HUES64 (cell line): ENCODE measurements around the gene GTSE1.

ENCODE experiments used
- H3K27ac ChIP-seq: 2 replicates; pipeline ENCODE4 v1.7.0; 2013; ENCODE audit warnings: low read depth, low read length, inconsistent platforms
- H3K27me3 ChIP-seq: 2 replicates; pipeline ENCODE4 v1.6.1; 2013; ENCODE audit warnings: mild to moderate bottlenecking, low read length; ENCODE audit not compliant: insufficient read depth
- H3K36me3 ChIP-seq: 2 replicates; pipeline ENCODE4 v1.6.1; 2013; ENCODE audit warnings: mild to moderate bottlenecking, low read length; ENCODE audit not compliant: insufficient read depth
- H3K4me1 ChIP-seq: 2 replicates; pipeline ENCODE4 v1.6.1; 2013; ENCODE audit warnings: mild to moderate bottlenecking, low read length, moderate library complexity; ENCODE audit not compliant: insufficient read depth
- H3K4me3 ChIP-seq: 2 replicates; pipeline ENCODE4 v1.5.1; 2013; ENCODE audit warnings: mild to moderate bottlenecking, low read length, moderate library complexity
- H3K9ac ChIP-seq: 2 replicates; pipeline ENCODE4 v1.6.1; 2013; ENCODE audit warnings: mild to moderate bottlenecking, low read depth, low read length
- H3K9me3 ChIP-seq: 2 replicates; pipeline ENCODE4 v1.6.1; 2013; ENCODE audit warnings: low read depth, low read length; ENCODE audit not compliant: insufficient read depth
- WGBS: fragments of 150-250, 120-280 bp; methylation state at CpG from one replicate; pipeline ENCODE4 v1.1.7; 2013; ENCODE audit warnings: missing lambda C conversion rate; 5-methylcytosine and 5-hydroxymethylcytosine counted together

GTSE1 gene

DNA sequence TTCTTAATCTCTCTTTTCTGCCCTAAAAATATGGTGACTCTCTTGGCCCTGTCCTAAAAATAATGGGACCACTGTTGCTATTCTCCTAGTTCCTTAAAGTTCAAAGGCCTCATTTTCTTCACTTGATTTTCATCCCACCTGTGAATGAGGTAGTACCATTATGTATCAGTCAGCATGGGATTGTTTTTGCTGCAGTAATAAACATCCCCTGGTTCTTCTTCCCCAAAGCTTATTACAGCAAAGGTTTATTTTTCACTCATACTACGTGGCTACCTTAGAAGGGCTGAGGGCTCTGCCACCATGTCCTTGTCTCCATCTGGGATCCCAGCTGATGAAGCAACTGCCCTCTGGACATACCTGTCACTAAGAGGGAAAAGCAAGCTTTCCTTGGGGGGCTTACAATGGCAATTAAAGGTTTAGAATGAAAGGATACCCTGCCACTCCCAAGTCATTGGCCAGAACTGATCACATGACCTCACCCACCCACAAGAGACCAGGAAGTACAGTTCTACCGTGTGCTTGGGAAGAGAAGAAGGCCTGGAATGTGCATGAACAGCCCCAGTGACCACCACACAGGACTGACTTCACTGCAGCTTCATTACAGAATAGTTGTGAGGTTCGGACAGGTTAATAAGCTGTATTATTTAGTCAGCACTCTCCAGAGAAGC is 21.1 kb upstream of the GTSE1 start:
- Histone ChIP-seq H3K9me3 (no peaks in the 10 kb centered on the region), H3K4me3 (no peak overlapping the region), H3K27ac (no peak overlapping the region), H3K27me3 (no peaks in the 10 kb centered on the region), H3K4me1 (no peaks in the 10 kb centered on the region), H3K9ac (no peak overlapping the region), H3K36me3 (peaks cover 59% of the 10 kb centered on the region)
- 89% methylated on average over 3 of the region's 3 CpGs for WGBS

- Histone ChIP-seq H3K9me3 (no peaks in the 10 kb centered on the region), H3K9ac (no peak overlapping the region), H3K4me1 (no peaks in the 10 kb centered on the region), H3K36me3 (peaks cover 61% of the 10 kb centered on the region), H3K27me3 (no peaks in the 10 kb centered on the region), H3K27ac (no peak overlapping the region), H3K4me3 (no peak overlapping the region)
- 94% methylated on average over 5 of the region's 7 CpGs for WGBS
These were observed 20.1 kb upstream of the GTSE1 start for GRCh38 chr22:46276563-46276962.

GRCh38 chr22:46278656-46279645 is 17.7 kb upstream of the GTSE1 start:
- Histone ChIP-seq H3K36me3 (peaks cover 58% of the 10 kb centered on the region), H3K4me1 (no peaks in the 10 kb centered on the region)
- WGBS = 94% methylated on average over 22 of the region's 22 CpGs

GRCh38 chr22:46280063-46280817 is 16.4 kb upstream of the GTSE1 start:
- H3K36me3 ChIP-seq = peaks cover 63% of the 10 kb centered on the region
- WGBS = 95% methylated on average over 12 of the region's 12 CpGs
- no peaks in the 10 kb centered on the region for H3K9me3 ChIP-seq
- H3K27me3 ChIP-seq = no peaks in the 10 kb centered on the region
- H3K9ac ChIP-seq = no peak overlapping the region
- no peak overlapping the region for H3K4me3 ChIP-seq
- H3K27ac ChIP-seq = no peak overlapping the region
- H3K4me1 ChIP-seq = no peaks in the 10 kb centered on the region

More at GRCh38 chr22:46278656-46279645, 17.7 kb upstream of the GTSE1 start:
- no peak overlapping the region for H3K27ac ChIP-seq
- H3K9me3 ChIP-seq = no peaks in the 10 kb centered on the region
- H3K9ac ChIP-seq = no peak overlapping the region
- H3K27me3 ChIP-seq = no peaks in the 10 kb centered on the region
- H3K4me3 ChIP-seq = no peak overlapping the region

DNA sequence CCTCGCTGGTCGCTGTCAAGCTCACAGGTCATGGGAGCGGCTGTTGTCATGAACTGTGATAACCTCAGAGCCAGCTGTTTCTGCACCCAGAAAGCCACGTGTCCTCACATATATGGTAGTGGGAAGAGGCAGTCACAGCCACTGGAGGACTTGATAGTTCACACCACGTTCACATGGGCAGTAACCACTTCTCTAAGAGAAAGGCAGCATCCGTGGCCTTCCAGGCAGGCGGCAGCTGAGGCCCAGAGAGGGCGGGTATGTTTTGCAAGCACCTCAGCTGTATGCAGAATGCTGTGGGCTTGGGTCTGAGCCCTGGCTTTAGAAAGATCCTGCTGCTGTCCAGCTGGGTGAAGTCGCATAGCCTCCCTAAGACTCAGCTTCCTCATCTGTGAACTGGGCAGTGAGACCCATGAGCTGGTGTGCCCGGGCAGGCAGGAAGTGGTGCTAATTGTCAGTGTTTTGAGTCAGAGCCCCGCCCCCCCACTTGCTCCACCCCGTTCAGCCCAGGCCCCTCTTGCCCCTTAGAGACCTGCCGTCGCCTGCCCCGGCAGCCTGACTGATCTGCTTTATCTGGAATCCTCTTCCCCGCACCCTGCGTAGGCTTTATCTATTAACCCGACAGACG is 15.6 kb upstream of the GTSE1 start:
- Histone ChIP-seq H3K9me3 (no peaks in the 10 kb centered on the region), H3K36me3 (peaks cover 55% of the 10 kb centered on the region), H3K27me3 (no peaks in the 10 kb centered on the region), H3K27ac (no peak overlapping the region), H3K4me1 (no peaks in the 10 kb centered on the region), H3K4me3 (no peak overlapping the region), H3K9ac (no peak overlapping the region)
- 83% methylated on average over 19 of the region's 19 CpGs for WGBS

DNA sequence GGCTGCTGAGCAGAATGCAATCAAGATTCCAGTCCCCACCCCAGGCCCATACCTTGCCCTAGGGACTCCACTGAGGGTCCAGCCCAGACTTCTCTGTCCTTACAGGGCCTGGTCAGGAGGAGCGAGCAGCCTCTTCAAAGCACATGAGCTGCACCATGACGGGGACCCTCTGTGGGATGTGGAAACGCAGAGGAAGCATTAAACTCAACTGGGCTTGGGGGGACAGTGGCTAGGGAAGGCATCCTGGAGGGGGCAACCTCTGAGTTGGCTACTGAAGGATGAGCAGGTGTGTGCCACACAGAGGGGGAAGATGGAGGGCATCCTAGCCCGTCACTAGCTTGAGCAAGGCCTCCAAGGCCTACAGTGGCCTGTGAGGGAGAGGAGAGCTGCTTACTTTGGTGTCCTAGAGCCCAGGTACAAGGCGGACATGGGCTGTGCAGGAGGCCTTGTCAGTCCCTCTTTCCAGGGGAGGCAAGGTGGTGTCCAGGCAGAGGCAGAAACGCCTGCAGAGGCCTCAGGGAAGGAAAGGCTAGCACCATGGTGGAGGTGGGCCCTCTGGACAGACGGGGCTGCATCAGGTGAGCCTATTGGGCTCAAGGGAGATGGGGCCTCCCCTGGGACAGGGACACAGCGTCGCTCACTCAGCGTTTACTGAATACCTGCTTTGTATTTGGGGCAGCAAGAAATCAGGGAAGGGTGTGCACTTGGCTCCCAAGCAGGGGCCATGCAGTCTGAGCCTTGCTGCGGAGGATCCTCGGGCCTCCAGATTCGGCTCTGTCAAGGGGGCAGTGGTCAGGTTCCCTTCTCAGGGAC is 14.6 kb upstream of the GTSE1 start:
- H3K27ac ChIP-seq = no peak overlapping the region
- H3K9me3 ChIP-seq = no peaks in the 10 kb centered on the region
- no peak overlapping the region for H3K4me3 ChIP-seq
- 93% methylated on average over 13 of the region's 13 CpGs for WGBS
- H3K9ac ChIP-seq = no peak overlapping the region
- H3K4me1 ChIP-seq = no peaks in the 10 kb centered on the region
- no peaks in the 10 kb centered on the region for H3K27me3 ChIP-seq
- H3K36me3 ChIP-seq = peaks cover 52% of the 10 kb centered on the region

DNA sequence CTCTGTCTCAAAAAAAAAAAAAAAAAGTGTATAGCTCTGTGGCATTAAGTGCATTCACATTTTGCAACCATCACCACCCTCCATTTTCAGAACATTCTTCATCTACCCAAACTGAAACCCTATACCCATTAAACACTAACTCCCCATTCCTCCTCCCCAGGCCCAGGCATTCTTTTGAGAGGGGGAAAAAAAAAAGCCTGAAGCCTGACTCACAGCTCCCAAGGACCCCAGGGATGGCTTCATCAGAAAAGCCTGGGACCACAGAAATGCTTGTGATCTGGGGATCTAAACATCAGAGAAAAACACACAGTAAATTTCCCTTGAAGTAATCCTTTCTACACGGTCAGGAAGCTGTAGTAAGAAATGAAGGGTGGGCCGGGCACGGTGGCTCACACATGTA is 10.7 kb upstream of the GTSE1 start:
- Histone ChIP-seq H3K27me3 (no peaks in the 10 kb centered on the region), H3K27ac (no peak overlapping the region), H3K9me3 (no peaks in the 10 kb centered on the region), H3K36me3 (peaks cover 33% of the 10 kb centered on the region), H3K4me1 (no peaks in the 10 kb centered on the region), H3K9ac (no peak overlapping the region), H3K4me3 (no peak overlapping the region)
- WGBS = 96% methylated on average over 3 of the region's 3 CpGs

GRCh38 chr22:46286941-46287872 is 9.5 kb upstream of the GTSE1 start:
- Histone ChIP-seq H3K4me3 (no peak overlapping the region), H3K27ac (no peak overlapping the region), H3K4me1 (no peaks in the 10 kb centered on the region), H3K9me3 (no peaks in the 10 kb centered on the region), H3K36me3 (peaks cover 29% of the 10 kb centered on the region), H3K9ac (no peak overlapping the region; the same call in 1 of the 2 replicates), H3K27me3 (no peaks in the 10 kb centered on the region)
- 90% methylated on average over 15 of the region's 15 CpGs for WGBS

DNA sequence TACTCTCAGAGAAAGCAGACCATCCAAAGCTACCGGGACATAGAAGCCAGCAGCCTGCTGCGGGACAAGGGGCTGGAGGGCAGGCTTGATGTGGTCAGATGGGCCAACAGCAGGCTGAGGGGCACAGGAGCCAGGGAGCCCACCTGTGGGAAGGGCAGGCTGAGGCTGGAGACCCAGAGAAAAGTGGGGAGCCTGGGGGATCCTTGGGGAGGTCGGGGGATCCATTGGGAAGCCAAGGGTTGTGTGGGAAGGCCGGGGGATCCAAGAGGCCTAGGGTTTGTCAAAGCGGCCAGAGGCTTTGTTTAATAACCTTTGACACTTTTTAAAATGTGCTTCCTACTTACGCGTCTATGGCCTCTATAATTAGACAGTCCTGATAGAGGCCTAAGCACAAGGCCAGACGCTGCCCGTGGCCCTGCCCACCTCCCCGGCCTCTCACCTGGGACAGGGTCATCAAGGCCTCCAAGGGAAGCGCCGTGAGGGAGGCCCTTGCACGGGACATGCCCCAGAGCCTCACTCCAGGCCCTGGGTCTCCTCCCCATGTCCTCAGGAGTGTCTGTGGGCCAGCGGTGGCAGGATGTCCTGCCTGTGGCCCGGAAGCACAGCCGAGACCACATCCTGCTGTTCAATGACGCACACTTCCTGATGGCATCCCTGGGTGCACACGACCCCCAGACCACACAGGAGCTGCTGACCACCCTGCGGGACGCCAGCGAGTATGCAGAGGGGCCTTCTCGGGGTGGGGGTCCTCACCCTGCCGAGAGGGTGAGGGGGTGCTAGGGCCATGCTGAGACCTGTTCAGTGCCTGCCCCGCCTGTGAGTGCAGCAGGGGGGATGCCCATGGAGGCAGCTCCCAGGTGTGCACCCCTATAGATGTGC is 8.6 kb upstream of the GTSE1 start:
- no peaks in the 10 kb centered on the region for H3K9me3 ChIP-seq
- 94% methylated on average over 24 of the region's 24 CpGs for WGBS
- H3K36me3 ChIP-seq = peaks cover 30% of the 10 kb centered on the region
- H3K4me3 ChIP-seq = no peak overlapping the region
- no peak overlapping the region for H3K9ac ChIP-seq
- H3K27ac ChIP-seq = no peak overlapping the region
- H3K27me3 ChIP-seq = no peaks in the 10 kb centered on the region
- H3K4me1 ChIP-seq = no peaks in the 10 kb centered on the region
